Smooth muscle cell (in vitro differentiated cells): ENCODE results near the gene PHKA1. TPM values are rescaled to one million over a fixed set of nuclear protein-coding genes. Genes with fewer than 3 reads are reported as not detected.
A peak's percentile ranks its signal among the peaks of the same experiment; 100 is the strongest.

Experiments used
- DNase-seq: peaks from one replicate; lab custom pipeline; 2025; ENCODE audit not compliant: unreplicated experiment; lab: John Stamatoyannopoulos, UW
- H2AFZ ChIP-seq: fragments of 200-600 bp; sonication (generic); 2 replicates; pipeline ENCODE4 v1.6.0; 2016; ENCODE audit warnings: antibody characterized with exemption, low read depth, mild to moderate bottlenecking
- H3F3A ChIP-seq: fragments of 200-600 bp; sonication (generic); 2 replicates; pipeline ENCODE4 v1.6.0; 2017; ENCODE audit warnings: antibody characterized with exemption, low read depth
- H3K27ac ChIP-seq: fragments of 200-600 bp; sonication (generic); 2 replicates; pipeline ENCODE4 v1.5.1; 2016; ENCODE audit warnings: low read depth, mild to moderate bottlenecking
- H3K27me3 ChIP-seq: fragments of 200-600 bp; sonication (generic); 2 replicates; pipeline ENCODE4 v1.6.1; 2016; ENCODE audit warnings: low read depth, mild to moderate bottlenecking
- H3K36me3 ChIP-seq: fragments of 200-600 bp; sonication (generic); 2 replicates; pipeline ENCODE4 v1.5.1; 2016; ENCODE audit warnings: low read depth
- H3K4me1 ChIP-seq: fragments of 200-600 bp; sonication (generic); 2 replicates; pipeline ENCODE4 v1.5.1; 2016; ENCODE audit warnings: low read depth
- H3K4me2 ChIP-seq: fragments of 200-600 bp; sonication (generic); 2 replicates; pipeline ENCODE4 v1.6.0; 2016; ENCODE audit warnings: mild to moderate bottlenecking
- H3K4me3 ChIP-seq: fragments of 200-600 bp; sonication (generic); 2 replicates; pipeline ENCODE4 v1.5.1; 2016; ENCODE audit warnings: mild to moderate bottlenecking
- H3K79me2 ChIP-seq: fragments of 200-600 bp; sonication (generic); 2 replicates; pipeline ENCODE4 v1.6.0; 2016; ENCODE audit warnings: low read depth, mild to moderate bottlenecking
- H3K9ac ChIP-seq: fragments of 200-600 bp; sonication (generic); 2 replicates; pipeline ENCODE4 v1.6.0; 2016; ENCODE audit warnings: low read depth
- H3K9me3 ChIP-seq: fragments of 200-600 bp; sonication (generic); replicated peaks from 2 replicates; pipeline ENCODE4 v1.5.1; 2016; ENCODE audit warnings: low read depth
- H4K20me1 ChIP-seq: fragments of 200-600 bp; sonication (generic); 2 replicates; pipeline ENCODE4 v1.6.0; 2016; ENCODE audit warnings: low read depth
- CTCF ChIP-seq: fragments of 200-600 bp; sonication (generic); IDR thresholded peaks from 2 replicates; pipeline ENCODE4 v1.5.1; 2017; ENCODE audit warnings: borderline replicate concordance, mild to moderate bottlenecking, antibody characterized with exemption; ENCODE audit not compliant: insufficient read depth, poor library complexity, severe bottlenecking
- WGBS: methylation state at CpG from one replicate; pipeline ENCODE4 v1.1.7; 2016; ENCODE audit warnings: low lambda C conversion rate; 5-methylcytosine and 5-hydroxymethylcytosine counted together
- polyA plus RNA-seq: library from polyadenylated mRNA; unstranded; fragments of >200 nt; fragmentation: Nextera tagmentation; extraction: Ambion mirVana; gene quantifications from 2 replicates; pipeline ENCODE4 v1.2.1, GENCODE V29; 2016
- total RNA-seq: library from RNA; depleted of rRNA; stranded (reverse); fragments of >200 nt; gene quantifications from 2 replicates; pipeline ENCODE4 v1.2.3, GENCODE V29; 2014

Gene PHKA1
- total and polyA plus RNA-seq, 2 experiments from 2014 or later = 4.5 to 7.9 TPM

DNA sequence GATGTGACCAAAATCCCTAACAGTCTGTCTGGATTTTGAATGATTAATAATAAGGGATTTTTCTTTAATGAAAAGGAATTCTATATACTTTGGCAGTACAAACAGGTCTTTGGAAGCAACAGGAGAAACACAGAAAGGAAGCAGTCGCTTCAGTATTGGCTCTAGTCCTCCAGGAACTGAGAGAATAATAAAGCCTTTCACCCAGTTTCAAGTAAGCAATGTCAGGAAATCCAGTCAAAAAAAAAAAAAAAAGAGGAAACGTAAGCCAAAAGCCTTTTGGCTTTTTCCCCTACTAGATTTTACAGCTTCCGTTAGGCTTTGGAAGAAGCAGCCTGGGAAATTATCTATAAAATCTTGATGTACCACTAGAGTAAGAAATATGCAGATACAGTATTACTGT lies 79.8 kb downstream of the PHKA1 start:
- no peaks in the 10 kb centered on the region for H3F3A ChIP-seq
- no peak for DNase-seq
- H3K36me3 ChIP-seq = no peaks in the 10 kb centered on the region
- no peaks in the 10 kb centered on the region for H3K27me3 ChIP-seq
- no peaks in the 10 kb centered on the region for H3K4me1 ChIP-seq
- H3K9me3 ChIP-seq = no peaks in the 10 kb centered on the region
- H2AFZ ChIP-seq = no peak overlapping the region
- no peak overlapping the region for H3K9ac ChIP-seq
- H3K27ac ChIP-seq = no peak overlapping the region
- 57% methylated on average over 3 of the region's 3 CpGs for WGBS
- no peak overlapping the region for H3K4me3 ChIP-seq
- no peak for TF ChIP-seq CTCF
- H3K4me2 ChIP-seq = no peak overlapping the region
- H3K79me2 ChIP-seq = no peaks in the 10 kb centered on the region
- H4K20me1 ChIP-seq = no peaks in the 10 kb centered on the region

DNA sequence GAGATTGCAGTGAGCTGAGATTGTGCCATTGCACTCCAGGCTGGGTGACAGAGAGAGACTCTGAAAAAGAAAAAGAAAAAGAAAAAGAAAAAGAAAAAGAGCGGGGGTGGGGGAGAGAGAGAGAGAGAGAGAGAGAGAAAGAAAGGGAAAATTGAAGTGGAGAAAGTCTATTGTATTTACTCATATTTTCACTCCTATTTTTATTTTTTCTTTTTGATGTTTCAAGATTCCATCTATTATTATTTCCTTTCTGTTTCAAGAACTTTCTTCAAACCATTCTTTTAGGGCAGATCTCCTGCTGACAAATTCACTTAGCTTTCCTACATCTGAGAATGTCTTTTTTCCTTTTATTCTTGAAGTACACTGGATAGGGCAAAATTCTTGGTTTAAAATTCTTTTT lies 83.9 kb downstream of the PHKA1 start:
- H4K20me1 ChIP-seq = no peaks in the 10 kb centered on the region
- H3K79me2 ChIP-seq = no peaks in the 10 kb centered on the region
- no peaks in the 10 kb centered on the region for H3K36me3 ChIP-seq
- H3K4me1 ChIP-seq = no peaks in the 10 kb centered on the region
- 50% methylated on average over 1 of the region's 1 CpG for WGBS
- H3K9me3 ChIP-seq = no peaks in the 10 kb centered on the region
- H3K27me3 ChIP-seq = no peaks in the 10 kb centered on the region
- DNase-seq = no peak
- H2AFZ ChIP-seq = no peak overlapping the region
- TF ChIP-seq CTCF = no peak
- no peak overlapping the region for H3K27ac ChIP-seq
- H3K4me3 ChIP-seq = no peak overlapping the region
- no peak overlapping the region for H3K4me2 ChIP-seq
- H3F3A ChIP-seq = no peaks in the 10 kb centered on the region
- no peak overlapping the region for H3K9ac ChIP-seq

DNA sequence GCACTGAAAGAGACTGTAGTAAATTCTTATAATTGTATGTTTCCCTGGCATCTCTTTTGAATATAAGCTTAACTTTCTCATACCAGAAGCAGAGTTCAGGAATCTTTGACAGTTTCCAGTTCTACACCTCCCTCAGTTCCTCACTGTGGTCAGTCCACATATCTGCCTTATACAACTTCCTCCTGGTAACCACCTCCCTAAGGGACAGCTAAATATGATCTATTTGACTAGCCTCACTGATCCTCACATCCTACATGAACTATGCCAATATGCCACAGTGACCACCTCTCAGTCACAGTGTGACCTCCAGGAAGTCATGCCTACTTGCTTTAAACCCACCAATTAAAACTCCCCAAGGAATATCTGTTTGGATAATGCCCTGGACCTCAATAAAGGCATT lies 89.9 kb downstream of the PHKA1 start:
- no peaks in the 10 kb centered on the region for H4K20me1 ChIP-seq
- H3K4me3 ChIP-seq = no peak overlapping the region
- H3K36me3 ChIP-seq = no peaks in the 10 kb centered on the region
- no peak overlapping the region for H3K27ac ChIP-seq
- no peak overlapping the region for H2AFZ ChIP-seq
- no peaks in the 10 kb centered on the region for H3F3A ChIP-seq
- H3K27me3 ChIP-seq = no peaks in the 10 kb centered on the region
- H3K4me1 ChIP-seq = no peaks in the 10 kb centered on the region
- no peak for DNase-seq
- no peak for TF ChIP-seq CTCF
- H3K79me2 ChIP-seq = no peaks in the 10 kb centered on the region
- no peak overlapping the region for H3K4me2 ChIP-seq
- no peak overlapping the region for H3K9ac ChIP-seq
- H3K9me3 ChIP-seq = no peaks in the 10 kb centered on the region

DNA sequence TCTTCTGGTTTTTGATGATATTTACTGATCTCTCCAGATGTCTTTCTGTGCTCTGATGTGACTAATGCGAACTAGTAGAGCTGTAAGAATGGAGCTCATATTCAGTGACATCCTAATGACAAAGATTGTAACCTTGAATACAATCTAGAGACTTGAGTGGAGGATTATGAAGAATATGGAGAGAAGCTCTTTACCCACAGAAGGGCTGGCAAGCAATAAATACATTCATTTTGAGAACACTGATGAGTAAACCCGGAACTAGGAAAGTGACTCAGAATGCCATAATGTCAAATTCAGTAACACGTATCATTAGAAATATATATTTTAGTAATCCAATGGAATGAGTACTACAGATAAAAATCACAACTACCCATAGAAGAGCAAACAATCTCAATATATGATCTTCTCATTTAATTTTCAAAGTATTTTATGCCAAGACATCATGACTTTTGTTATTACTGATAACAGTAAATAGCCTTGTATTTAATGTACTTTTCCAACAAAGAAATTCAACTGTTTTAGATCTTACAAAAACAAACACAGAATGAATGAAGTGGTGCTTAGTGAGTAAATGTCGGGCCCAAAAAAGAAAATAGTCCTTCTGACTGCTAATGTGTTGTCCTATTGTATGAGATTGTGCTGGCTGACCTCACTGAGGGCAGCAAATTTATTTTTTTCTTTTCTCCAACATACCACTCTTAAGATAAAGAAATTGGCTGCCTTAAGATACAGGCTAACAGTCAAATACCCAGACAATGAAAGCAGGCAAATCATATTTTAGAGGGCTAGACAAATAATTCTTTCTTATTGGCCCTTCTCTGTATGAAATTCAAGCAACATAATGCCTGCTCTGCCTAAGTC lies 92.3 kb downstream of the PHKA1 start:
- no peaks in the 10 kb centered on the region for H4K20me1 ChIP-seq
- H3K9me3 ChIP-seq = no peaks in the 10 kb centered on the region
- no peaks in the 10 kb centered on the region for H3K4me1 ChIP-seq
- H3K79me2 ChIP-seq = no peaks in the 10 kb centered on the region
- no peak overlapping the region for H3K4me2 ChIP-seq
- no peaks in the 10 kb centered on the region for H3K27me3 ChIP-seq
- DNase-seq = no peak
- no peaks in the 10 kb centered on the region for H3F3A ChIP-seq
- no peak for TF ChIP-seq CTCF
- WGBS = 64% methylated on average over 4 of the region's 4 CpGs
- peak overlapping the region; percentile 39 for H3K9ac ChIP-seq
- peak overlapping the region; percentile 64 for H3K27ac ChIP-seq
- H3K36me3 ChIP-seq = no peaks in the 10 kb centered on the region
- no peak overlapping the region for H3K4me3 ChIP-seq
- no peak overlapping the region for H2AFZ ChIP-seq
